Stimulated activated naive CD8-positive, alpha-beta T cell treated with anti-CD3 and anti-CD28 coated beads, Interleukin-15, Interleukin-2, amounts not matched to agents 100 ng/mL and 50 ng/mL, for 24 hours (primary cell): ENCODE results near the gene ASTN2.

Experiments used
- H3K27ac Mint-ChIP-seq: one replicate; pipeline ENCODE4 v1.8.0; 2021; ENCODE audit warnings: mild to moderate bottlenecking, mixed read lengths
- H3K27me3 Mint-ChIP-seq: one replicate; pipeline ENCODE4 v1.8.0; 2021; ENCODE audit warnings: mixed read lengths
- H3K36me3 Mint-ChIP-seq: one replicate; pipeline ENCODE4 v1.8.0; 2021; ENCODE audit warnings: low read depth, mixed read lengths
- H3K4me1 Mint-ChIP-seq: one replicate; pipeline ENCODE4 v1.8.0; 2021; ENCODE audit warnings: low read depth, mixed read lengths
- H3K4me3 Mint-ChIP-seq: one replicate; pipeline ENCODE4 v1.8.0; 2021; ENCODE audit warnings: mild to moderate bottlenecking, mixed read lengths
- H3K9me3 Mint-ChIP-seq: one replicate; pipeline ENCODE4 v1.8.0; 2021; ENCODE audit warnings: mixed read lengths

Gene ASTN2

DNA sequence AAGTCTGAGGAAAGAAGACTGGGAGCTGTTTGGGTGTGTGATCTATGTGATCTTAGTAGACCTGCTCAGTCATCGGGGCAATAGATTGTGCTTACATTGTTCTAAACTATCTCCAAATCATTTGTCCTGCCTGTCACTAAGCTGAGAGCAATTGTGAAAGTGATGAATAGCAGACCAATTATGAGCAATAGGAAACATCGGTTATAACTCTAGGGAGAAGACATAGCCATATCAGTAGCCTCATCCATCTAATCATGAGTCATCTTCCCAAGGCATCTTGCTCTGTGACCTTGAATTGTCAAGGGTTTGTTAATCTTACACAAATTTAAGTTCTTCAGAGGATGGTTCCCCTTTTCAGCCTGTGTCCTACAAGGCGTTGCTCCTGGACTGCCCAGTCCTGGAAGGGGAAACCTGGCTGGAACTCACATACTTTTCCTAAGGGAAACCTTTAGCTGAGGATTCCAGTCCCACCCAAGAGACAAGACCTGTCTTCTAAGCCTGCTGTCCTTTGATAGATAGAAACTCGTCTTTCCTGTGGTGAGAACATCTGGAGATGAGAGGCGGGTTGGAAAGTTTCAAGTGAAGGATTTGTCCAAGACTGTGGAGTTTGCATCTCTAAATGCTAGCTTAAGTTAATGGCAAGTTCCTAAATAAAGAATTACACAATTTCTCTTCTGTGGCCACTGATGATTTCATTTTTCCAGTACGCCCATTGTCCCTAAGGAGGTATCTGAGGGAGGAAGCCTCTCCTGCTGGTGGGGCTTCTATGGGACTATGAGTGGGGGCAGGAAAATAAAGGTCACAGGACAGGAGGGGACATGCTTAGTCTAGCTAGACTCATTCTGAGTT is 781.6 kb downstream of the ASTN2 start:
- Mint-ChIP-seq H3K9me3 (no peaks in the 10 kb centered on the region), H3K4me1 (peaks cover 3% of the 10 kb centered on the region), H3K4me3 (no peak overlapping the region), H3K36me3 (peaks cover 3% of the 10 kb centered on the region), H3K27me3 (no peaks in the 10 kb centered on the region), H3K27ac (no peak overlapping the region)

- peaks cover 3% of the 10 kb centered on the region for H3K4me1 Mint-ChIP-seq
- no peak overlapping the region for H3K4me3 Mint-ChIP-seq
- H3K9me3 Mint-ChIP-seq: no peaks in the 10 kb centered on the region
- H3K27ac Mint-ChIP-seq: no peak overlapping the region
- peaks cover under 1% of the 10 kb centered on the region for H3K36me3 Mint-ChIP-seq
- no peaks in the 10 kb centered on the region for H3K27me3 Mint-ChIP-seq
Observed at GRCh38 chr9:116629634-116630033, 785.2 kb downstream of the ASTN2 start.

DNA sequence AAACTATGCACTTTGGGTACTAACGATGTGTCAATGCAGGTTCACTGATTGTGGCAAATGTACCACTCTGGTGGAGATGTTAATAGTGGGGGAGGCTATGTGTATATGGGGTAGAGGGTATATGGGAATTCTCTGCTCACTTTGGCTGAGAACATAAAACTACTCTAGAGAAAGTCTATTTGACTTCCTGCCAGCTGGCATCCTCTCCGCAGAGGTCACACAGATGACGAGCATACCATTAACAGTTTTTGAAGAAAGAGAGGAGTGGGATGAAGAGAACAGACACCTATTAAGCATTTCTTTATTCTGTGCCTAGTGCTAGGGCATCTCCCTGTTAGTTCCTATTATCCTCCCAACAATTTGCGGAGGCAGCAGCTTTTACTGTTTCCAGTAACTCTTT is 786.1 kb downstream of the ASTN2 start:
- no peaks in the 10 kb centered on the region for H3K27me3 Mint-ChIP-seq
- H3K27ac Mint-ChIP-seq: no peak overlapping the region
- H3K4me1 Mint-ChIP-seq: peaks cover 3% of the 10 kb centered on the region
- H3K36me3 Mint-ChIP-seq: no peaks in the 10 kb centered on the region
- no peak overlapping the region for H3K4me3 Mint-ChIP-seq
- H3K9me3 Mint-ChIP-seq: no peaks in the 10 kb centered on the region

DNA sequence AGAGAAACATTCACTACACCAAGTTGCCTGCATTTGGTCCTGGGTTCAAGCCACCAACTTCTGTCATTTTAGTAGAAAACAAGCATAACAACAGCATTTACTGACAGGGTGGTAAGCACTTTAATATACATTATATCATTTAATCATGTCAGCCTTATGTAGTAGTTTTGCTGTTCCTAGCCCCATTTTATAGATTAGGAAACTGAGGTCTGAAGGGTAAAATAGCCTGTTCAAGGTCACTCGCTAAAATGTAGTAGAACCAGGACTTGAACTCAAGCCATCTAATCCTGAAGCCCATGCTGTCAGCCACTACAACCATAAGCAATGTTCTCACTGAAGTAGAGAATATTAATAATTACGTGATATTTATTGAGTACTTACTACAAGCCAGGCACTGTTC is 787.4 kb downstream of the ASTN2 start:
- Mint-ChIP-seq H3K27ac (no peak overlapping the region), H3K27me3 (no peaks in the 10 kb centered on the region), H3K9me3 (no peaks in the 10 kb centered on the region), H3K4me3 (no peak overlapping the region), H3K4me1 (no peaks in the 10 kb centered on the region), H3K36me3 (no peaks in the 10 kb centered on the region)

GRCh38 chr9:116626762-116627161 is 788.1 kb downstream of the ASTN2 start:
- H3K4me1 Mint-ChIP-seq: no peaks in the 10 kb centered on the region
- no peaks in the 10 kb centered on the region for H3K36me3 Mint-ChIP-seq
- H3K27me3 Mint-ChIP-seq: no peaks in the 10 kb centered on the region
- no peak overlapping the region for H3K4me3 Mint-ChIP-seq
- no peak overlapping the region for H3K27ac Mint-ChIP-seq
- no peaks in the 10 kb centered on the region for H3K9me3 Mint-ChIP-seq

DNA sequence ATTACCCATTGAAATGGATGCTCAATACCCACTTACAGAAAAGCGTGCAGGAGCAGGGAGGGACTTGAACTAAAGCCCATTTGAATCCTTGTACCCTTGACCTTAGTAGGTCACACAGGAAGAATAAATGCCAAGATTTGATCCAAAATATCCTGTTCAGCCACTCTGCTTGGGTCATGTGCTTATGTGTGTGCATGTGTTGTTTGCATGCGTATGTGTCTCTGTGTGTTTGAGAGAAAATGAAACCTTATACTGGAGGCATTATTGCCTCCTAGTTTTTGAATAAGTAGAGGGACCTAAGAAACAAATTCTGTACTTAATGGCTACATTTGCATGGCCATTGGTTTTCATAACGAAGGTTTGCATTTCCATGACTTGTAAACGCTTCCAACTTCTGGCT is 791.1 kb downstream of the ASTN2 start:
- no peaks in the 10 kb centered on the region for H3K36me3 Mint-ChIP-seq
- no peaks in the 10 kb centered on the region for H3K9me3 Mint-ChIP-seq
- no peaks in the 10 kb centered on the region for H3K27me3 Mint-ChIP-seq
- no peak overlapping the region for H3K4me3 Mint-ChIP-seq
- no peak overlapping the region for H3K27ac Mint-ChIP-seq
- no peaks in the 10 kb centered on the region for H3K4me1 Mint-ChIP-seq

GRCh38 chr9:116617389-116617788 is 797.5 kb downstream of the ASTN2 start:
- Mint-ChIP-seq H3K27ac (no peak overlapping the region), H3K9me3 (peaks cover 4% of the 10 kb centered on the region), H3K4me1 (no peaks in the 10 kb centered on the region), H3K4me3 (no peak overlapping the region), H3K36me3 (peaks cover 24% of the 10 kb centered on the region), H3K27me3 (no peaks in the 10 kb centered on the region)

DNA sequence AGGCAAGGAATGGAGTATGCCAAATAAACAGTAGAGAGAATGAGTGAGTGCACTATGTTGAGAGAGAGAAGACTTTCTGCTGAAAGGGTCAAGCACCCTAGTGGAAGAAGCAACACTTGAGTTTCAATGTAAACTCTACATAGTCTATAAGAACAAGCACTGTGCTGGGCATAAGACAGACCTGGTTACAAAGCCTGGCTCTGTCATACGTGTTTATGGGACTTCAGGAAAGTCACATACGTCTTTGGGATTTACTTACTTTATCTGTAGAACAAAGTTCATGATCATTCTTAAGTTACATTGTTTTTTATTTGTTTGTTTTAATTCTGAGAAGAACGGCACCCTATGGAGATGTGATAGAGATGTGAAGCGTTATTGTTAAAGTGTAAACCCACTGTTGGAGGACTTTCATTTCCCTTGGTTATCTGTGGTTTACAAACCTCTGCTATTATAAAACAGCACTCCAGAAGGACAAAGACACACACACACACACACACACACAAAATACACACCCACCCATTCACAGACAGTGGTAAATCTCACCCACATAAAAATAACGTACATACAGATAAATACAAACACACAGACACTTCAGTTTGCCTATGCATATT is 798.4 kb downstream of the ASTN2 start:
- Mint-ChIP-seq H3K9me3 (peaks cover 4% of the 10 kb centered on the region), H3K4me3 (no peak overlapping the region), H3K36me3 (peaks cover 29% of the 10 kb centered on the region), H3K27me3 (no peaks in the 10 kb centered on the region), H3K4me1 (no peaks in the 10 kb centered on the region), H3K27ac (no peak overlapping the region)

- Mint-ChIP-seq H3K4me3 (no peak overlapping the region), H3K9me3 (peaks cover 4% of the 10 kb centered on the region), H3K36me3 (peaks cover 22% of the 10 kb centered on the region), H3K4me1 (no peaks in the 10 kb centered on the region), H3K27ac (no peak overlapping the region), H3K27me3 (no peaks in the 10 kb centered on the region)
Observed at GRCh38 chr9:116608064-116608463, 806.8 kb downstream of the ASTN2 start.

GRCh38 chr9:116605904-116606341 is 808.9 kb downstream of the ASTN2 start:
- no peaks in the 10 kb centered on the region for H3K9me3 Mint-ChIP-seq
- H3K36me3 Mint-ChIP-seq: peaks cover 11% of the 10 kb centered on the region
- no peak overlapping the region for H3K27ac Mint-ChIP-seq
- no peaks in the 10 kb centered on the region for H3K27me3 Mint-ChIP-seq
- H3K4me3 Mint-ChIP-seq: no peak overlapping the region
- no peaks in the 10 kb centered on the region for H3K4me1 Mint-ChIP-seq

GRCh38 chr9:116605060-116605459 is 809.8 kb downstream of the ASTN2 start:
- H3K27me3 Mint-ChIP-seq: no peaks in the 10 kb centered on the region
- H3K4me1 Mint-ChIP-seq: no peaks in the 10 kb centered on the region
- H3K27ac Mint-ChIP-seq: peak overlapping the region; percentile 29
- H3K9me3 Mint-ChIP-seq: no peaks in the 10 kb centered on the region
- H3K36me3 Mint-ChIP-seq: peaks cover 14% of the 10 kb centered on the region
- no peak overlapping the region for H3K4me3 Mint-ChIP-seq

- Mint-ChIP-seq H3K9me3 (no peaks in the 10 kb centered on the region), H3K4me3 (no peak overlapping the region), H3K4me1 (no peaks in the 10 kb centered on the region), H3K27me3 (no peaks in the 10 kb centered on the region), H3K36me3 (peaks cover 14% of the 10 kb centered on the region), H3K27ac (no peak overlapping the region)
Observed at GRCh38 chr9:116604251-116604650, 810.6 kb downstream of the ASTN2 start.

GRCh38 chr9:116599342-116599884 is 815.4 kb downstream of the ASTN2 start:
- Mint-ChIP-seq H3K4me3 (no peak overlapping the region), H3K9me3 (no peaks in the 10 kb centered on the region), H3K36me3 (peaks cover 4% of the 10 kb centered on the region), H3K4me1 (no peaks in the 10 kb centered on the region), H3K27me3 (no peaks in the 10 kb centered on the region), H3K27ac (no peak overlapping the region)

- Mint-ChIP-seq H3K4me1 (no peaks in the 10 kb centered on the region), H3K4me3 (no peak overlapping the region), H3K27ac (no peak overlapping the region), H3K9me3 (no peaks in the 10 kb centered on the region), H3K36me3 (peaks cover 9% of the 10 kb centered on the region), H3K27me3 (no peaks in the 10 kb centered on the region)
Observed at GRCh38 chr9:116596646-116597045, 818.2 kb downstream of the ASTN2 start.

DNA sequence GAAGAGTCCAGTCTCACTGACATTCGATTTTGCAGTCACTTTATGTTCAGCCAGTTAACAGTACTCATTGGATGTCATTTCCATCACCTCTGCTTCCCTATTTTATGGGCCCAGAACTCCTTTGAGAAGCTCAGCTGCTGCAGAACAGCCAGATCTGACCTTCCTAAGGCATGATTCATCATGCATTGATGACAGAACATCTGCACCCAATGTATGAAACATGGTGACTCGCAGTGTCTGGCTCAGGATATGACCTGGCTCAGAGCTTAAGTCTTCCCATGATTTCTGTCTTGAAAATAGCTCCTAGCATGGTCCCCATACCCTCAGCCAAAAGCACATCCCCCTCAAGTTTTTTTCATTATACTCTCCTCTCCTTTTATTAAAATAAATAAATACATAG is 820.3 kb downstream of the ASTN2 start:
- H3K36me3 Mint-ChIP-seq: peaks cover 8% of the 10 kb centered on the region
- H3K27ac Mint-ChIP-seq: no peak overlapping the region
- H3K27me3 Mint-ChIP-seq: no peaks in the 10 kb centered on the region
- no peak overlapping the region for H3K4me3 Mint-ChIP-seq
- no peaks in the 10 kb centered on the region for H3K4me1 Mint-ChIP-seq
- no peaks in the 10 kb centered on the region for H3K9me3 Mint-ChIP-seq
